NCI-H2171 (cell line): Measurements from ENCODE around the gene DSCAML1.

ENCODE experiments used
- DNase-seq: peaks from one replicate; lab custom pipeline; 2025; lab: John Stamatoyannopoulos, UW

DSCAML1 gene

DNA sequence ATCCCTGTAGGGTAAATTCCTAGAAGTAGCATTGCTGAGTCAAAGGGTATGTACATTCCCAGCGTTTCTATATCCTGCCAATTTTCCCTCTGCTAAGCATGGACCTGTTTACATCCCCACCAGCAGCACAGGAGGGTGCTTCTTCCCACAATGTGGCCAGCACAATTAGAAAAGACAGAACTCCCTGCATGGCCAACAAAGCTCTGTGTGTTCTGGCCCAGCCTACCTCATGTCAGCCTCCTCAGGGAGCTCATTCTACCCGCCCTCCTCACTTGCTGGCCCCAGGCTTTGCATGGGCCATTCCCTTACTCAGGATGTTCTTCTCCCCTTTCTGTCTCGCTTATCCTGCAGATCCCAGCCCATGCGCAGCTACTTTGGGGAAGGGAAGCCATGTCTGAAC, 186.1 kb downstream of the DSCAML1 start:
- no peak for DNase-seq

DNA sequence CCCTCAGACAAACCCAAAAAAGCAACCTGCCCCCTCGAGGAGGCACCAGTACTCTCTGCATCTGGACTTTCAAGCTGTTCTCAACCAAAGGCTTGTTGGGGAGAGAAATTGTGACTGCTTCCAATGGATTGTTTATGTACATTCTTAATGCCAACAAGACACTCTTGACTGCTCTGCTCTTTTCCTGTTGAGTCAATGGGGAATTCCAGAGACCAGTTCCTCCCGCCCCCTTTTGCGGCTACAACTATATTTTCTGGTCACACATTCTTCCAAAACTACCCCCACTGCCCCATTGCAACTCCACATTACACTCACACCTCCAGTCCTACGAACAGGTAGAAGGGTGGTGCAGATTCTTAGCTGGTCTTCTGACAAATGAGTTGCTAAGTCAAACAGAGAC, 187.0 kb downstream of the DSCAML1 start:
- no peak for DNase-seq

DNA sequence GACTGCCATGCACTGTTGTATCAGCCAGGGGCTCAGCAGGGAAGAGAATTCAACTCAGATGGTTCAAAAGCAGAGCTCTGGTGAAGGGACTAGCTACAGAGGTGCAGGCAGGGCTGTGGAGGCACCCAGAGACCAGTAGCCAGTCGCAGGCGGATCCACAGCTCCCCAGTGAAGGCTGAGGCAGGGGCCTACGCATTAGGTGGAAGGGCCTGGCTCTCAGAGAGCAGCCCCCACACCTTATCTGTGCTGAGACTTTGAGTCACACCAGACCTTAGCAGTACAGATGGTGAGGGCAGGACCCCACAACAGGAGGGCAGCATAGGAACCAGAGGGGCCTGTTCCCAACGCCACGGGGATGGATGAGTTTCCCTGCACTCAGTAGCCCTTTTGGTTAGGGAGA, 189.6 kb downstream of the DSCAML1 start:
- no peak for DNase-seq

DNA sequence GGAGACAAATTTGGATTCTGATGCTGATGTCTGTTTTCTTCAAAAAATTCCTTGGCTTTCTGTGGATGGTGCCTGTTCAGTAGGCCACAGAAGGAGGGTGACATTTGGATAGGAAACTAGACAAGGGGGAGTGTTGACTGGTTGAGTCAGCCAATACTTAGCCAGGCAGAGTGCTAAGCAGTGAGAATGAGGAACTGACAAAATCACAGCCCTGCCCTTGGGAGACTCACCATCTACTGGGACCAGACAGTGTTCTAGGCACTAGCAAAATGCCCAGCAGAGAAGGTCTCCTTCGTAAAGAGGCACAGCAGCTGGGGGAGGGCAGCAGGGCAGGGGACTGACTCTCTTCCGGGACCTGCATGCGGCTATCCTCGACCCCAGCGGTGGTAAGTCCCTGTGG, 190.2 kb downstream of the DSCAML1 start:
- DNase-seq: no peak

DNA sequence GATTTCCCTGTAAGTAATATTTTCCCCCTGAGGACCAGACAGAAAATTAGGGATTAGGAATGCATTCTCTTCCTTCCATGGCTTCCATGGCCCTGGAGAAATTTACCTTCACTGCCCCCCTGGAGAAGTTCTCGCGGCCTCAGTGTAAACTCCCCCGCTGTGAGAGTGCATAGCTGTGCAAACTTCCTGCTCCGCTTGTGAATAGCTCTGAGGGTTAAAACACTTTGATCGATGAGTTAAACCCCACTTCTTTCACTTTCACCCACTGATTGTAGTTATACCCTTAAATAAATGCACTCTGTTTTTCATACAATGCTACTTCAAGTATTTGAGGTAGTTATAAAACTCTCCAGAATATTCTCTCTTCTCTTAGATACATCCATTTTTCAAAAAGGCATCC, 190.8 kb downstream of the DSCAML1 start:
- DNase-seq: no peak

DNA sequence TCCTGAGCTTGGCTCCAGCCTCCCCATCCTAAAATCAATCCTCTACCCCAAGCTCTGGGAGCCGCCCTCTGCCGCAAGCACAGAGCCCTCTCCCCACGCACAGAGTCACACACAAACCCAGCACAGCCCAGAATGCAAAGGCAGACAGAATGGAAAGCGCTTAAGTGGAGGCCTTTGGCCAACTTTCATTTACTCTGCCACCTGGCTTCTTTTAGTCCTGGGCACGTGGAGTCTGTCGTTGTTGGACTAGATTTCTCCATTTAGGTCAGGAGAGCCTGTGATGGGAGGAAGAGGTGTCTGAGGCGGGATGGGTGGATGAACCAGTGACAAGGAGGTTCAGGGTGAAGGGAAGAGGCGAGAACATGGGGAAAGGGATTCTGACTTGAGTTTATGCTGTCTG, 191.7 kb downstream of the DSCAML1 start:
- no peak for DNase-seq

DNA sequence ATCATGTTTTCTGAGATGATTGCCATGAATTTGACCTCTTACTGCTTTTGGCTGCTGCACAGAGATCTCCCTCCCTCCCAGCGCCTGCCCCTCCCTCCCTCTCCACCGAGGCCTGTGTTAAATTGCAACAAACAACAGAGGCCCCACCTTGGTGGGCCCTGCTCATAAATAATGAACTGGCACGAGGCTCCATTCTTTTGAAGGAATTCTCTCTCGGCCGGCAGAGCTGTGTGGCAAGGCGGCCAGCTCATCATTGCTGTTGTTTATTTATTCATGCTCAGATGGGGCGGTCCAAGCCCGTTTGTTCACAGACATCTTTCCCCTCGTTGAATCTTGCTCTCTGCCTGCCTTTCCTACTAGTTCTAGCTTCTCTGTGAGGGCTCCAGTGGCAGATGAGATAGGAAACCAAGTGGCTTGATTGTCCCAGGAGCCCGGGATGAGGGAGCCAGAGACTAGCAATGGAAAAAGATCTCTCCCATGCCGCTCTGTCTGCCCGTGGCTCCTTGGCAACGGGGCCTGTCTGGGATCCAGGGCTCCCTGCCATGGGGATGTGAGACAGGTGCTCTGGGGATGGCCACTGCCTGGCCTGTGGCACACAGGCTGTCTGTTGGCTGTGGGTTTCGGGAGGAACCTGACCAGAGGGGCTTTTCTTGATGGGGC, 192.6 kb downstream of the DSCAML1 start:
- DNase-seq: no peak

DNA sequence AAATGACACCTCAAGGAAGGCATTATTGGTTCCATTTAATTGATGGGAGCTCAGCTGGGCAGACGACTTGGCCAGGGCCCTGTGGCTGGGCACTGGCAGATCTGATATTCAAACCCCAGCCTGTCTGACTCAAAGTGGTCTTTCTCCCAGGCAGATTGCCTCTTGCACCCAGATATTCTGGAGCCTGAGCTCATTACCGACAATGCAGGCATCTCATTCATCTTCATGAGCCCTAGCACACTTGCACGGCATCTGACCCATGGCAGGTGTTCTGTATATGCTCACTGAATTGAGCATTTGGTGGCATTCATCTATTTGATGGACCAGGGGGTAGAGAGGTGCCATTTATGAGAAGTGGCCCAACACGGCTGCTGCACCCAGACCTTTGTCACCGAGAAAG, 193.1 kb downstream of the DSCAML1 start:
- DNase-seq: no peak

DNA sequence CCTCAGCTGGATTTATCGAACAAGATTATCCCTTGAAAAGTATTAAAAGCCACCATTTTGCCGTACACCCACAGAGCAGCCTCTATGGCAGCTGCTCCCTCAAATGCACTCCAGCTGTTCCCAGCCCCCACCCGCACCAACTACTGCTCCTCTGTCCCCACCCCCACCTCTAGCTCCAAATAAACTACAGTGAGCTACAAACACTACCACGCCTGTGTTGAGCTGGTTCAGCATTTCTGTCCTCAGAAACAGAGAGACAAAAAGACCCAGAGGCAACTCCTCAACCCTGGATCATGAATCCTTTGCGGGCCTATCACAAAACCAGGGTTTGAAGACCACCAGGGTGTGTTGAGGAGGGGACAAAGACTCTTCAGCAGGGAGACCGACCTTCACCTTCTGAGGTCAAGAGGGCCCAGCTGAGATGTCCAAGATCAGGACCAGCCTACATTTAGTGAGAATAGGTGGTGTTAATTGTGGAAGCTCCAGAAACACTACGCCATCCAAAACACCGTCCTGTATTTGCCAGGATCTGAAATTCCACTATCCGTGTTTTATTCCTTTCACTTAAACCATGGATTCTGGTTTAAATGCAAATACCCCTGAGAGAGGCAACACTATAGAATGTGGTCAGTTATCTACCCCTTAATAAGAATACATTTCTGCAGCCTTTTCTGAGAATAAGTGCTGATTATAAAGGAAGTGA, 195.9 kb downstream of the DSCAML1 start:
- no peak for DNase-seq

DNA sequence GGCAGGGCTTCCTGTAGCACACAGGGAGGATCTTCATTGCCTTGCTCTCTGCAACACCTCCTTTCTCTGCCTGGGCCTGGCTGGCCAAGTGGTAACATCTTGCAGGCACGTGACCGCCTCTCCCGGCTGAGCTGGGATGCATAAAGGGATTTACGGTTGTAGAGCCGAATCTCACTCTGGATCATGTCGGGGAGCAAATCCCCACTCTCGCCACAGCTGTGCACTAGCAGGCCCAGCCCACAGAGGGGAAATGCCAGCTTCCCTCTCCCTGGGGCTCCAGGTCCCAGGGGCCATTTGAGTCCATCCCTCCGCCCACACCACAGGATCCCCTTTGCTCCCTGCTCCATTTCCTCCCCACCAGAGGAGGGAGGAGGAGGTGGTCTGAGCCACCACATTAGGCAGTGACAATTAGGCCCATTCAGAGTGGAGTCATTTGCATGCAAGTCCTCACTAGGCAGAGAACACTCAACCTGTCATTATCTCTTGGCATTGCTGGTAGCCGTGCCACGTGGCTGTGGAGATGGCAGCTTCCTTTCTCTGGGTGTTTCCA, 196.7 kb downstream of the DSCAML1 start:
- no peak for DNase-seq

DNA sequence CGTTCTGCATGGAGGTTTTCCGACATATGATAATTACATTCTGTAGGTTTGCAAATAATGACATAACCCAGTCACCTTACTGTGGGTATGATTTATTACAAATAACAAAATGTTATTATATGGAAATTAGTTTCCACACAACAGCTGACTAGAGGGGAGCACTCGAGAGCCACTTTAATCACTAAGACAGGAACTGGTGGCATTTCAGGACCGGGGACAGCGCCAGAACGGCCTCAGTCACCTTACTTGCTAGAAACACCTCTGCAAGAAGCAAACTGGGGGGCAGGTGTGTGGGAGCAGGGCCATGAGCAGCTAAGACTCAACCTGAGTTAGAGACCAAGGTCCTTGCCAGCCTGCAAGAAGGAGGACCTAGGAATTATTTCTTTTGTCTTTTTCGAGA, 199.9 kb downstream of the DSCAML1 start:
- DNase-seq: no peak

DNA sequence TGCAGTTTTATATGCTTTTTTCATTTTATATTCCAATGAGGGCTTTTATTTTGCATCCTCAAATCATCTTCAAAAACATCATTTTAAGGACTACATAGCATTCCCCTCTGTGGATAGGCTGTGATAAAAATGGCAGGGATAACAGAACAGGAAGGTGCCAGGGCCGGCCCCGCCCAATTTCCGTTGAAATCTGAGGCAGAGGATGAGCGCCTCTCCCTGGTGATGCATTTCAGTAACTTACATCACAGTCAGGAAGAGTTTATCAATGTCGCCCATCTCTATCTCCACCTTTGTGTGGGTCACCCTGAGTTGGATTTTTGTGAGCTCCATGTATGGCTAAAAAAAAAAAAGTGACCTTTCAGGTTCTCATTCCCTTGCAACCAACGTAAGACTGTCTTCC, 201.6 kb downstream of the DSCAML1 start:
- no peak for DNase-seq

DNA sequence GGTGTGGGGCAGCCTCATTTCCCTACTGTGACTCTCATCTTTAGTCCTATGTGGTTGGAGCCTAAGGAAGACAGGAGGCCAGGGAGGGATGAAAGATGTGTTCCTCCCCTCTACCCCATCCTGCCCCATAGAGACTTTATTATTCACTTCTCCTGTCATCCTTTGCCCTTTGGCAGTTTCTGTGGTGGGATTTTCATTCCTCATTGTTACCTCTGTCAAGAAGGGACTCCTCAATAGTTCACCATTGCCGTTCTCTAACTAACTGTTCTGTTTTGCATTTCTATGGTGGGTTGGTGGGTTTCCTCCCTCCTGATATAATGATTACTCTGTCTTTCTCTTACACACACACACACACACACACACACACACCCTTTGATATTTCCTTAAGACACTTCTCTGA, 202.3 kb downstream of the DSCAML1 start:
- DNase-seq: no peak

DNA sequence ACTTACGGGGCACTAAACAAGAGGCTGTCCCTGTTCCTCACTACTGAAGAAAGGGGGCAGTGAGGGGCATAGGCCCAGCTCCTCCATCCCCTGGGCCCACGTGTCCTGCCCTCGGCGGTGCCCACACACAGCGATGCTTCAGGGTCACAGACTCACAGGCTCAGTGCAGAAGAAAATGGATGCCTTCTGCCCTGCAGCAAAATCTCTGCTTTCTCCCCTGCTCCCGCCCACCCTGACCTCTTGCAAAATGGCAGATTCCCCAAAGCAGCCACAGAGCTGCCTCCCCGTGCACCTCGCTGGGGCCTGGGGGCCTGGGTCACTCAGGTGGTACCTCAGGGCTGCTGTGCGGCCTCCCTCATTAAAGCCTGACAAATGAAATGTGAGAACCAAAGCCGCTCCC, 204.0 kb downstream of the DSCAML1 start:
- no peak for DNase-seq

DNA sequence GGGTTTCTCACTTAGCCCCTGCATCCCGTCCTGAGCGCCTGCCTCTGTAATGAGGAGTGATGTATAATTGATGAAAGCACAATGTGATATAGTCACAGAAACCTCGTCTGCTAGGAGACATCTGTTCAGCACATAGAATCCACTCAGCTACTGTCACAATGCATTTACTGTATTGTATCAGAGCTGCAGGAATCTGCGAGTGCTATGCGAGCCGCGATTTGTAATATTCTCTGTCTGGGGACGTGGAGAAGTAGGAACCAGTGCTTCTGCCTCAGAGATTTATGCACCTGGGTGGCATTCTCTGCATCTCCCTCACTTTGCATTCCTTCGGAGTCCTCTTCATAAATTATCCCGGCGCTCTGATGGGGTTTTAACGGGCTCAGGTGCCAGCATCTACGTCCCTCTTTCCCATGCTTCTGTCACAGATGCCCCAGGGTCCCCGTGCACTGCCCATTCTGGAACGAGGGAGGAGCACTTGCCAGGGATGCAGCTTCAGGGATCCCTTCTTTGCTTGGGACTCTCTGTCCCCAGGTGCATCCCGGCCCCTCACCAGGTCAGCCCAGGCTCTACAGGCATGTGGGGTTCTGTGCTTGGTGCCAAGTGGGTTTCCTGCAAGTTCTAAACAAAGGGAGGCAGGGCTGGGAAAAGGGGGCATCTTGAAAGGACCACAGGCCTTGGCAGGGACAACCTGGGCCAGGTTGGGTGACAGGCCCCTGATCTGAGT, 205.5 kb downstream of the DSCAML1 start:
- no peak for DNase-seq

DNA sequence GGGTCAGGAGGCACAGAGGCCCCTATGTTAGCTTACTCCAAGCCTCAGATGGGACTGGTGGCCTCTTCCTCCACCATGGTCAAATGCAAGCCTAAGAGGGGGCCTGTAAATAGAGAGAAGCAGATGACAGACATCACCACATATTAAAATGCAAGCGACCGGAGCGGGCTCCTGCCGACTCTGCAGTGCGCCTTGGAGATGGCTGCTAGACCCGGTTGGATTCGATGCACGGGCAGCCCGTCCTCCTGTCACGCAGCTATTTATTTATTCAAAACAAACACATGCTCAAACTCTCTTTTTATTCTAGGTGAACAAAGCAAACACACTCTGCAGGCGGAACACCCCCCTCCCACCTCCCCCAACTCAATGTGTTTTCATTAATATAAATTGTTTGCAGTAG, 208.0 kb downstream of the DSCAML1 start:
- DNase-seq: no peak

DNA sequence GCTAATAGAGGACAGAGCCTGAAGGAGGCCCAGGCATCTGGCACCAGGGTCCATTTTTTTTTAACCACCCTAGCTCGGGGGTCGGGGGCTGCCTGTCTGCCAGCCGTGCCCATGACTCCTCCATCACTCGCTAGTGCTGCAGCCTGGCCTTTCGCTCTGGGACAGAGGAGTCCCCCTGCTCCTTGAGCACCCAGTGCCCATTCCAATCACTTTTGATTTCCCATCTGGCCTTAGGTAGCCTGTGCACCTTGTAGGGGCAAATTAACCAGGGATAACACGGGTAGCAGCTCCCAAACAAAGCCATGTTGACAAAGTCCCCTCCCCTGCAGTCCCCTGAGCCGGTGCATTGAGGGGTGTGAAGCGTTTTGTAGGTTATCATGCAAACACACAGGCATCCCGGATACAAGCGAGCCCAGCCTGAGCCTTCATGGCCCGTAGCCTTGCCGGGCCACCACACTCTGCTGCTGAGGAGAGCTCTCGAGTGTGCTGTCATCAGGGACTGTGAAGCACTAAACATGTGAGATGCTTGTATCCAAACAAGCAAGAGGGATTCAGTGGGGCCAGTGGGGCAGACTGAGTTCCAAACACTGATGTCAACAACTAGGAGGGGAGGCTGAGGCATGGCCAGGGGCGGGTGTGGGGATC, 208.7 kb downstream of the DSCAML1 start:
- DNase-seq: no peak

DNA sequence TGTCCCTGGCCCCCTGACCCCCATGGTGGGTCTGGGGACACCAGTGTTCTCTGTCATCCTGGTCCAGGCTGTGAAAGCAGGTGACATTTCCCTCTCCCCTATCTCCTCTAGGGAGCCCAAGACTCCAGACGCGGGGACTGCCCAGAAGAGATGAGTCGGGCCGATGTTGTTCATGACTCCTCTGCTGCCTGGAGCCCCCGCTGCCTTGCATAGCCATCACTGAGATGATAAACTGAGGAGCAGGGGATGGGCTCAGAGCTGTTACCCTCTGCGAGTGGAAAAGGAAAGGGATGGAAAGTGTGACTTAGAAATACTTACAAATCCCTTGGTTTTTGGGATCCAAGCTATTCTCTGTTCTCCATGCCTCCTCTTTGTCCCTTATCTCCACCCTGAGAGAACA, 209.6 kb downstream of the DSCAML1 start:
- DNase-seq: no peak

DNA sequence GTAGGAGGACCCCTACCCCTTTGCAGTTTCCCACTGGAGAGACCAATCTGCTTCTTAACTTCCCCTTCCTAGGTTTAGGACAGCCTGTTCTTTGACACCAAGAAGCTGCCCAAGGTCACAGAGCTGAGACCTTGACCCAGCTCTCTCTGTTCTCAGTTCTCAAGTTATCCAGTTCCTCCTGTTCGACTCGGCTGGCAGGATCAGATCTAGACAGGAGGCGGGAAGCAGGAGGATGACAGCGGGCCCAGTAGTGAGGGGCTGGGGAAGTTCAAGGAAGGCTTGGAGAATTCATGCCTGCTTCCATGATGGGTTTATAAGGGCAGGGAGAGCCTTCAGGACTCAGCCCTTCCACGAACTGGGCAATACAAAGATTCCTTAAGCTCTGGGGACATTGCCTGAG, 210.6 kb downstream of the DSCAML1 start:
- DNase-seq: no peak

DNA sequence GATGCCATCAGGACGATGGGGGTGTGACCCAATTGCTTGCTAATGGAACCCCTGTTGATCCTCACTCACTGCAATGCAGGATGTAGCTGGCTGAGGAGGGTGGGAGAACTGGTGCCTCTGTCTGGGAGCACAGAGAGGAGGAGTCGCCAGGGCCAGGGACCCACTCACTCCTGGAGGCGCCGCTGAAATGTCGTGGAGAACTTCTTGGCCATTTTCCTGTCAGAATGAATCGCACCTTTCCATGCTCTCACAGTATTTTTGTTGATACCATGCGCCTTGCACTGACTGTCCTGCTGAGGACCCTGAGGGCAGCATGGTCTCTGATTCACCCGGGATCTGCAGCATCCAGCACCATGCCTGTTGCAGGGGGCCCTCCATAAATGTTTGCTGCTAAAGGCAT, 211.4 kb downstream of the DSCAML1 start:
- DNase-seq: no peak

DNA sequence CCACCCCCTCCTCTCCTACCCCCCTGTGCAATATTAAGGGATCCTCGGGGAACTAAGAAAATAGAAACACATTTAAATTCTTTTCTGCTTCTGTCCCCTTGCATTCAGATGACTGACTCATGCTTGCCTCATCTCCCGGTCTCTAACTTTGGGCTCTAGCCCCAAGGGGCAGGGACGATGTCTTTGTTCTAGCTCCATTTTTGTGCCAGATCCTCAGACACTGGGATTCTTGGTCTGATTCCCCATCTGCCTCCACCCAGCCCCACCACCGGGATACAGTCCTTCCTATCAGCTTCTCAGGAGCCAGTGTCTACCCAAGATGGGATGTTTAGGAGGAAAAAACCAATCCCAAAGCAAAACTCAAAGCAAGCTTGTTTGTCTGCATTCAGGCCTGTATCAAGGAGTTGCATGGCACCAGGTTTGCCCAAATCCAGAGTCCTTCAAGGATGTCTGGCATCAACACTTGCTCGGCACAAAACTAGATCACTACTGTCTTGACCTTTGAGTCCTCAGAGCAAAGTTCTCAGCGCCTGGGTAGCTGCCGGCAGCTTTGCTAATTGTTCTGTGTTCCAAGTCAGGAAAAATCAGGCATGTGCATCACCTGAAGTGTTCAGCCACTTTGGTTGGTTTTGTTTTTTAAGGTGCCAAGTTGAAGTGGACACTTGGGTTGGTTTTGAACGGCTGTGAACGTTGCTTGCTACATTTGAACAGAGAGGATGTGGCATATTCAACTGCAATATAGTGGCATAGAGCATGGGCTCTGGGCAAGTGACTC, 212.8 kb downstream of the DSCAML1 start:
- no peak for DNase-seq
